Activated CD8-positive, alpha-beta T cell treated with anti-CD3 and anti-CD28 coated beads for 36 hours (primary cell): ENCODE data around the gene PLK1. TPM values are rescaled to one million over a fixed set of nuclear protein-coding genes. Genes with fewer than 3 reads are reported as not detected.

Experiments
- ATAC-seq: fragments of 200-7000 bp; cut with Tn5 transposase; one replicate; pipeline ENCODE4 v1.10.0; 2021; ENCODE audit warnings: mild to moderate bottlenecking, moderate library complexity
- CTCF ChIA-PET: fragments of 350-600 bp; sonication (Branson Sonifier 250); formaldehyde crosslinking; loops from one replicate; lab custom pipeline; 2021; ENCODE audit warnings: antibody characterized with exemption; lab: Charles Lee
- POLR2A ChIA-PET: fragments of 350-600 bp; sonication (Branson Sonifier 250); formaldehyde crosslinking; loops from one replicate; lab custom pipeline; 2021; ENCODE audit warnings: antibody characterized with exemption; lab: Charles Lee
- DNase-seq: peaks from one replicate; pipeline ENCODE4 v3.0.0-alpha.2; 2020
- H3K27ac Mint-ChIP-seq: one replicate; pipeline ENCODE4 v1.8.0; 2021; ENCODE audit warnings: mild to moderate bottlenecking, mixed read lengths
- H3K27me3 Mint-ChIP-seq: one replicate; pipeline ENCODE4 v1.8.0; 2021; ENCODE audit warnings: mixed read lengths
- H3K36me3 Mint-ChIP-seq: one replicate; pipeline ENCODE4 v1.8.0; 2021; ENCODE audit warnings: low read depth, mixed read lengths
- H3K4me1 Mint-ChIP-seq: one replicate; pipeline ENCODE4 v1.8.0; 2021; ENCODE audit warnings: low read depth, mixed read lengths
- H3K4me3 Mint-ChIP-seq: one replicate; pipeline ENCODE4 v1.8.0; 2021; ENCODE audit warnings: mild to moderate bottlenecking, moderate library complexity, mixed read lengths
- H3K9me3 Mint-ChIP-seq: one replicate; pipeline ENCODE4 v1.8.0; 2021; ENCODE audit warnings: mixed read lengths
- CTCF ChIP-seq: fragments of 200-600 bp; IDR thresholded peaks from one replicate; pipeline ENCODE4 v1.8.0; 2022; ENCODE audit warnings: antibody characterized with exemption, mild to moderate bottlenecking
- intact Hi-C: fragments of 100-400 bp; cut with micrococcal nuclease; formaldehyde crosslinking; loops from one replicate; pipeline ENCODE4 v1.10.0; 2022
- total RNA-seq, 2 experiments: library from RNA; stranded (reverse); gene quantifications; one replicate each; pipeline ENCODE4 v1.2.3, GENCODE V29; 2021

Gene PLK1
- total RNA-seq, 2 experiments from 2014 or later, result 85.8 to 87.9 TPM

DNA sequence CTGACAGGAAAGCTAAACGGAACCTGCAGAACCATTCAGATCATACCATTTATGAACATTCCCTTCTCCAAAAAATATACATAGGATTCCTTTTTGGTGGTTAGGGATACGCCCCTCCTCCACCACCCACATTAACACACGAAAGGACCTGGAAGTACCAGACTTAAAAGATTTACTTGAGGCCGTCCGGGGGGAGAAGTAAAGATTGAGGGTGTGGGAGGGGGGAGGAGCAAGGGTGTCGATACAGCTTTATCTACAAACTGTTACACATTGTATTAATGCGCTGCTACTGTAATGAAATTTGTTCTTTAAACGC lies 38.1 kb upstream of the PLK1 start:
- Mint-ChIP-seq H3K36me3 (peaks cover 31% of the 10 kb centered on the region), H3K9me3 (no peaks in the 10 kb centered on the region), H3K27ac (peak overlapping the region; percentile 97), H3K4me3 (peak overlapping the region; percentile 100), H3K27me3 (no peaks in the 10 kb centered on the region), H3K4me1 (peaks cover 21% of the 10 kb centered on the region)
- no peak for TF ChIP-seq CTCF
- DNase-seq, result peak; percentile 29
- ATAC-seq, result no peak
- ChIA-PET POLR2A (interaction anchor here (0.7 to 2.4 kb wide), 9 partner anchors 19 to 188 kb away, joined by 3 to 10 read pairs (median 3); partner anchors contain the start of genes EARS2, NDUFAB1, PLK1 and UBFD1), CTCF (interaction anchor here (1.1 to 1.2 kb wide), 2 partner anchors 29 to 44 kb away, joined by 3 to 5 read pairs; no protein-coding TSS in a partner anchor)
- intact Hi-C loops, result no loop called here

DNA sequence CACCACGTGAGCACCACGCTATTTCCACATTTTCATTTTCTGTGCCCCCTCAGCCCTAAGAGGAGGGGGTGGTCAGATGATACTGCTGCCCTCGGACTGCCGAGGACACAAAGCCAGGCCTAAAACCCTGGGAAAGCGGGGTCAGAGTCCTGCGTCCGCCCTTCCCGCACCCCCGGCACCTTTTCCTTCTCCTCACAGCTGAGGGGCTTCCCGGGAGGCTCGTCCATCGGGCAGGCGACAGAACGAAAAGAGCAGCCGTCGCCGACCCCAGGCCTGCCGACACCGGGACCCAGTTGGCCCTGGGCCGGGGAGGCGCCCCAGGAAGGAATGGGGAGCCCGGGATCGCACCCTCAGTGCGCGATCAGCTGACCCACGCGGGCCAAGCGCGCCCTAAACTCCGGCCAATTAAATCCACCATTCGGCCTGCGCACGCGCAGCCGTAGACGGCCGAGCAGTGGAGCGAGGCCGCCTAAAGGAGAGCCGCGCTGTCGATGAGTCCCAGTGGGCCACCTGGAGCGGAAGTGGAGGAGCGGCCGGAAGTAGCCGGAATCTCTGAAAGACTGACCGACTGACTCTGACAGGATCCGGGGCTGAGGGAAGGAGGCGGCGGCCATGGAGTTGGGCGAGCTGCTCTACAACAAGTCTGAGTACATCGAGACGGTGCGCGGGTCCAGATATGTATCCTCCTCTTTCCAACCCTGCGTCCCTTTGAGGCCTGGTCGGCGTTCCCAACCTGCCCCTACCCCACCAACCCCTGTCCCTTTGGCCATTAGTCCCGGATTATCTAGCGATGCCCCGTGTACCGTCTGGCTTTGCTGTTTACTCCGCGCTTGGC lies 37.5 kb upstream of the PLK1 start, which contains the start of the genes DCTN5 and PALB2:
DCTN5 (plus strand) TSS at position 536 of the 835 bp plus-strand sequence; CDS start at position 613, 77 bp downstream.
PALB2 (minus strand) TSS at position 380 of the 835 bp plus-strand sequence; CDS start at position 227, 153 bp downstream.
- Mint-ChIP-seq H3K4me3 (peak within 1 kb of the TSS; percentile 100), H3K4me1 (peaks cover 27% of the 10 kb centered on the region), H3K27me3 (no peaks in the 10 kb centered on the region), H3K27ac (peak within 1 kb of the TSS; percentile 97), H3K36me3 (peaks cover 31% of the 10 kb centered on the region), H3K9me3 (no peaks in the 10 kb centered on the region)
- ChIA-PET CTCF (interaction anchor here (1.2 kb wide), 1 partner anchor 29 kb away, joined by 3 read pairs; no protein-coding TSS in a partner anchor), POLR2A (interaction anchor here (0.5 to 2.4 kb wide), 14 partner anchors 10 to 206 kb away, joined by 3 to 10 read pairs (median 4); partner anchors contain the start of genes EARS2, NDUFAB1, PLK1 and UBFD1)
- DNase-seq (peak; percentile 94), ATAC-seq (peak; percentile 99)
- TF ChIP-seq CTCF, result no peak
- intact Hi-C loops, result no loop called here

GRCh38 chr16:23642246-23642774 lies 36.4 kb upstream of the PLK1 start:
- peaks cover 33% of the 10 kb centered on the region for H3K4me1 Mint-ChIP-seq
- POLR2A ChIA-PET, result interaction anchor here (1.0 to 2.4 kb wide), 6 partner anchors 9 to 81 kb away, joined by 3 to 10 read pairs (median 4); partner anchors contain the start of gene PLK1
- H3K27me3 Mint-ChIP-seq, result no peaks in the 10 kb centered on the region
- peak overlapping the region; percentile 97 for H3K27ac Mint-ChIP-seq
- no peaks in the 10 kb centered on the region for H3K9me3 Mint-ChIP-seq
- no peak for ATAC-seq
- H3K36me3 Mint-ChIP-seq, result peaks cover 39% of the 10 kb centered on the region
- CTCF ChIA-PET, result interaction anchor here (0.8 to 1.1 kb wide), 2 partner anchors 12 to 27 kb away, joined by 3 read pairs; no protein-coding TSS in a partner anchor
- DNase-seq, result no peak
- intact Hi-C loops, result no loop called here
- H3K4me3 Mint-ChIP-seq, result peak overlapping the region; percentile 100
- TF ChIP-seq CTCF, result no peak

GRCh38 chr16:23650674-23651416 lies 27.8 kb upstream of the PLK1 start:
- peak overlapping the region; percentile 1 for H3K27ac Mint-ChIP-seq
- DNase-seq, result no peak
- ChIA-PET POLR2A (interaction anchor here (0.6 to 1.1 kb wide), 2 partner anchors 9 to 274 kb away, joined by 3 read pairs; partner anchors contain the start of gene DCTN5), CTCF (interaction anchor here (1.4 kb wide), 1 partner anchor 54 kb away, joined by 4 read pairs; no protein-coding TSS in a partner anchor)
- H3K9me3 Mint-ChIP-seq, result no peaks in the 10 kb centered on the region
- H3K4me3 Mint-ChIP-seq, result no peak overlapping the region
- intact Hi-C loops, result no loop called here
- no peaks in the 10 kb centered on the region for H3K27me3 Mint-ChIP-seq
- peaks cover 46% of the 10 kb centered on the region for H3K36me3 Mint-ChIP-seq
- TF ChIP-seq CTCF, result no peak
- no peak for ATAC-seq
- H3K4me1 Mint-ChIP-seq, result peaks cover 34% of the 10 kb centered on the region
